Measurements from ENCODE around the gene CAPN13.

DNA sequence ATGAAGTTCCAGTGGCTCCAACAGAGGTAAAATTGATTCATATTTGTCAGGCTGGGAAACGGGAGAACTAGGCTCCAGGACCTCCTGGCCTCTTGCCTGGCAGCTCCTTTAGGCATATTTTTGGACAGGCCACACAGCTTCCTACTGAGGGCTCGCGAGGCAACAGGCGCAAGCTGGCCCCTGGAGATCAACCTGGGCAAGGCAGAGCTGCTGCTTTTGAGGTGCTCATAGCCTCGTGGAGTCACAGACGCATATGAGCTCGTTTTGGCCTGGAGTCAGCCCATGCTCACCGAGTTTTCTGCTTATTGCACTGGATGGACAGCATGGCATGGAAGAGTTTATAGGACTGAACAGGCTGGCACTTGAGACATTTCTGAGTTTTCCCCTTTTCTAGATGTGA is 97.7 kb downstream of the CAPN13 start:
- TF ChIP-seq EZH2 (IDR thresholded peaks at IDR 0.05; ENCODE audit: borderline replicate concordance, low read depth, low read length, severe bottlenecking) = no peak
- TF ChIP-seq, protein P1, sequence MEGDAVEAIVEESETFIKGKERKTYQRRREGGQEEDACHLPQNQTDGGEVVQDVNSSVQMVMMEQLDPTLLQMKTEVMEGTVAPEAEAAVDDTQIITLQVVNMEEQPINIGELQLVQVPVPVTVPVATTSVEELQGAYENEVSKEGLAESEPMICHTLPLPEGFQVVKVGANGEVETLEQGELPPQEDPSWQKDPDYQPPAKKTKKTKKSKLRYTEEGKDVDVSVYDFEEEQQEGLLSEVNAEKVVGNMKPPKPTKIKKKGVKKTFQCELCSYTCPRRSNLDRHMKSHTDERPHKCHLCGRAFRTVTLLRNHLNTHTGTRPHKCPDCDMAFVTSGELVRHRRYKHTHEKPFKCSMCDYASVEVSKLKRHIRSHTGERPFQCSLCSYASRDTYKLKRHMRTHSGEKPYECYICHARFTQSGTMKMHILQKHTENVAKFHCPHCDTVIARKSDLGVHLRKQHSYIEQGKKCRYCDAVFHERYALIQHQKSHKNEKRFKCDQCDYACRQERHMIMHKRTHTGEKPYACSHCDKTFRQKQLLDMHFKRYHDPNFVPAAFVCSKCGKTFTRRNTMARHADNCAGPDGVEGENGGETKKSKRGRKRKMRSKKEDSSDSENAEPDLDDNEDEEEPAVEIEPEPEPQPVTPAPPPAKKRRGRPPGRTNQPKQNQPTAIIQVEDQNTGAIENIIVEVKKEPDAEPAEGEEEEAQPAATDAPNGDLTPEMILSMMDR (IDR thresholded peaks at IDR 0.05; ENCODE audit: borderline replicate concordance, extremely low read depth, low read length, poor library complexity, severe bottlenecking) = no peak
